Hypothalamus (tissue), 51 donors: ENCODE measurements around the gene GTSE1.
A peak's percentile ranks its signal among the peaks of the same experiment; 100 is the strongest.

Experiments
- DNase-seq, 51 donors: peaks; one replicate each; lab custom pipeline; 2025; lab: John Stamatoyannopoulos, UW

GTSE1 gene

GRCh38 chr22:46273432-46274148 lies 23.1 kb upstream of the GTSE1 start:
- DNase-seq: no peak

GRCh38 chr22:46274381-46274780 lies 22.3 kb upstream of the GTSE1 start:
- no peak for DNase-seq

GRCh38 chr22:46275455-46276122 lies 21.1 kb upstream of the GTSE1 start:
- DNase-seq: no peak

- DNase-seq: no peak
Observed at GRCh38 chr22:46276563-46276962, 20.1 kb upstream of the GTSE1 start.

GRCh38 chr22:46278656-46279645 lies 17.7 kb upstream of the GTSE1 start:
- no peak for DNase-seq

GRCh38 chr22:46280063-46280817 lies 16.4 kb upstream of the GTSE1 start:
- no peak for DNase-seq

- DNase-seq: peak in 25 of 51 donors; percentile 10 to 74 (median 36)
Observed at GRCh38 chr22:46280999-46281623, 15.6 kb upstream of the GTSE1 start.

GRCh38 chr22:46281866-46282678 lies 14.6 kb upstream of the GTSE1 start:
- DNase-seq: no peak

GRCh38 chr22:46286006-46286405 lies 10.7 kb upstream of the GTSE1 start:
- no peak for DNase-seq

- DNase-seq: no peak
Observed at GRCh38 chr22:46286941-46287872, 9.5 kb upstream of the GTSE1 start.

- no peak for DNase-seq
Observed at GRCh38 chr22:46287873-46288751, 8.6 kb upstream of the GTSE1 start.

GRCh38 chr22:46288846-46289243 lies 7.8 kb upstream of the GTSE1 start:
- no peak for DNase-seq

GRCh38 chr22:46289244-46289891 lies 7.3 kb upstream of the GTSE1 start:
- no peak for DNase-seq

GRCh38 chr22:46290121-46290842 lies 6.4 kb upstream of the GTSE1 start:
- no peak for DNase-seq

GRCh38 chr22:46290843-46291785 lies 5.6 kb upstream of the GTSE1 start:
- no peak for DNase-seq
